GM20000 (cell line): ENCODE data around the gene TP63.
"Not testable (repeated sequence)": the region's sequence is repeated elsewhere in the genome, so short reads cannot be mapped to it uniquely, and the experiment has no call there.

ENCODE experiments used
- DNase-seq: peaks from one replicate; pipeline ENCODE4 v3.0.0; 2012; ENCODE audit warnings: low spot score
- TF ChIP-seq, protein P1 (sequence below): IDR thresholded peaks from 2 replicates; pipeline ENCODE4 v1.5.1; 2012; ENCODE audit warnings: mild to moderate bottlenecking, control low read depth; ENCODE audit errors: extremely low read depth, missing control alignments

The TP63 gene

DNA sequence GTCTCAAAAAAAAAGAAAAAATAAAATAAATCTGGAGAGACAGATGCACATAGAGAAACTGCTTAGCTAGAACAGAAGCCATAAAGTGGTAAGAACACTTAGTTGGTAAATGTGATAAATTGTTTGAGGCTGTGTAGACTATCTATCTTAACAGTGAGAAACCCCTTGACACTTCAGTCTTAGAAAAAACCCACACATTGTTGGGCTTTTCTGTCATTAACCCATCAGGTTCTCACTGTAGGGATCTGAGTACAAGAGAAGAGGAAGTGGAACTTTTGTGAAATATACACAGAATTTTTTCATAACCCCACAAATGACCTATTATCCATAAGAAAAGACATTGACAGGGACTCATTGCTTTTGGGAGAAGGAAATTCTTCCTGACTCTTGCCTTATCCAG is 24.4 kb downstream of the TP63 start:
- TF ChIP-seq, protein P1, sequence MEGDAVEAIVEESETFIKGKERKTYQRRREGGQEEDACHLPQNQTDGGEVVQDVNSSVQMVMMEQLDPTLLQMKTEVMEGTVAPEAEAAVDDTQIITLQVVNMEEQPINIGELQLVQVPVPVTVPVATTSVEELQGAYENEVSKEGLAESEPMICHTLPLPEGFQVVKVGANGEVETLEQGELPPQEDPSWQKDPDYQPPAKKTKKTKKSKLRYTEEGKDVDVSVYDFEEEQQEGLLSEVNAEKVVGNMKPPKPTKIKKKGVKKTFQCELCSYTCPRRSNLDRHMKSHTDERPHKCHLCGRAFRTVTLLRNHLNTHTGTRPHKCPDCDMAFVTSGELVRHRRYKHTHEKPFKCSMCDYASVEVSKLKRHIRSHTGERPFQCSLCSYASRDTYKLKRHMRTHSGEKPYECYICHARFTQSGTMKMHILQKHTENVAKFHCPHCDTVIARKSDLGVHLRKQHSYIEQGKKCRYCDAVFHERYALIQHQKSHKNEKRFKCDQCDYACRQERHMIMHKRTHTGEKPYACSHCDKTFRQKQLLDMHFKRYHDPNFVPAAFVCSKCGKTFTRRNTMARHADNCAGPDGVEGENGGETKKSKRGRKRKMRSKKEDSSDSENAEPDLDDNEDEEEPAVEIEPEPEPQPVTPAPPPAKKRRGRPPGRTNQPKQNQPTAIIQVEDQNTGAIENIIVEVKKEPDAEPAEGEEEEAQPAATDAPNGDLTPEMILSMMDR = no peak
- DNase-seq = peak; percentile 9

DNA sequence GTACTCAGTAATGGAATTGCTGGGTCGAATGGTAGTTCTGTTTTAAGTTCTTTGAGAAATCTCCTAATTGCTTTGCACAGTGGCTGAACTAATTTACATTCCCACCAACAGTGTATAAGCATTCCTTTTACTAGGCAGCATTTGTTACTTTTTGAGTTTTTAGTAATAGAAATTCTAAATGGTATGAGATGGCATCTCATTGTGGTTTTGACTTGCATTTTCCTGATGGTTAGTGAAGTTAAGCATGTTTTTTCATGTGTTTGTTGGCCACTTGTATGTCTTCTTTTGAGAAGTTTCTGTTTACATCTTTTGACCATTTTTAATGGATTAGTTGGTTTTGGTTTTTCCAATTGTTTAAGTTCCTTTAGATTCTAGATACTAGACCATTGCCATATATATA is 28.4 kb downstream of the TP63 start:
- TF ChIP-seq, protein P1 = no peak
- no peak for DNase-seq

DNA sequence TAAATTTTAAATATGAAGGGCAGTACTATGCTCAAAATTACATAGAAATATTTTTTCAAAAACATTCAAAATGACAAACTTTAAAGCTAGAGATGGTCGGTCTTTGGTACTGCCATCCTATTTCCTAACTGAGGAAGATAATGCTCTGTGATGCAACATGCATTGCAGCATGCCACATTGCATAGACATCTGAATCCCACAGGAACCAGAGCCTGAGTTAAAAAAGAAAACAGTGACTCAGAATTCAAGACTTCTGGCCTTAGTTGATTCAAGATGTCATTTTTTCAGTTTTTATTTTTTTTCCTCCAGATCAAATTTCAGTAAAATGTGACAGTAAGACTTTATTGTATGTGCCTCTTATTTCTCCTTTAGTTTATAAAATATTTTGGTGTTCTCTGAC is 33.1 kb downstream of the TP63 start:
- TF ChIP-seq, protein P1 = no peak
- no peak for DNase-seq

DNA sequence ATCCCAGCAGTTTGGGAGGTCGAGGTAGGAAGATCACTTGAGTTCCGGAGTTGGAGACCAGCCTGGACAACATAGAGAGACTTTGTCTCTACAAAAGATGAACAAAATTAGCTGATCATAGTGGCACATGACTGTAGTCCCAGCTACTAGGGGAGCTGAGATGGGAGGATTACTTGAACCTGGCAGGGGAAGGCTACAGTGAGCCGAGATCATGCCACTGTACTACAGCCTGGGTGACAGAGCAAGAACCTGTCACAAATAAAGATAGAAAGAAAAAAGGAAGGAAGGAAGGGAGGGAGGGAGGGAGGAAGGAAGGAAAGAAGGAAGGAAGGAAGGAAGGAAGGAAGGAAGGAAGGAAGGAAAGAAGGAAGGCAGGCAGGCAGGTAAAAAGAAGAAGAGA is 41.2 kb downstream of the TP63 start:
- DNase-seq = not testable (repeated sequence)

DNA sequence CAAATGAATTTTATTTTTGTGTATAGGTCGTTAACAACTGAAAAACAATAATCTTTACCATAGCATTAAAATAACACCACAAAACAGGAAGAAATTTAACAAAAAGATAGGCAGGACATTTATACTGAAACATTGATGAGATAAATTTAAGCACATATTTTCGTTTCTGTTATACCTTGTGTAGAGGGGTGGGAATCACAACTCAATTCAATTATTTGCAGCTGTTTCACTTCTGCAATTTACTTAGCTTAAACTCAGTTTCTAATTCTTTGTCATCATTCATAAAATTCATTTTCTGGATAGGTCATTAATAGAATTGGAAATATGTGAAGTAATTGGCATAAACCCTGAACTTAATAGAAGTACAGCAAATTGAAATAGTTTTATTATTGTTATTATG is 42.3 kb downstream of the TP63 start:
- peak; percentile 41 for DNase-seq
- TF ChIP-seq, protein P1 = no peak

DNA sequence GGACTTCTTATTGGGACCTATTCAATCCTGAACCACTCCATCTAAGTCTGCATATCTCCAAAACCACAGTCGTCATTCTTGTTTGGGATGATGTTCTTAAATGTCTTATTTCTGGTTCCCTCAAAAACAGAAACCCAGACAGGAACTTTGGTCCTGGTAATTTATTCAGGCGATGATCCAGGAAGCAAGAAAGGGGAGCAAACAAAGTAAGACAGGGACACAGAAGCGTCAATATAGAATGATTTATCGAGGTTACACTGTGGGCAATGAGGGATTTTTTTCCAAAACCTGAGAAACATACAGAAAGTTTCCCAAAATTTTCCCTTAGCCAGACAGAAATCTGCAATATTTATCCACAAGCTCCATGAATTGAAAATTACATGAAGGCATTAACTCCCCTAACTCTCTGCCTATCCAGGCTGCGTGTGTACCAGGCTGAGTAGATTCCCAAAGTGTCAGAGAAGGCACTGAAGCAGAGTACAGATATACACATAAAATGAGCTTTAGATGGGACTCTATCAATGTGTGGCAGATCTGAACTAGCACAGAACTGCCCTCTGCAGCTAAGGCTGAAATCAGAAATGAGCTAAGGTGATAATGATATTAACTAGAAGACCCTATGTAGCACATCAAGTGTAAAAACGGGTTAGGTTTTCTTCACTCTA is 43.2 kb downstream of the TP63 start:
- no peak for DNase-seq

DNA sequence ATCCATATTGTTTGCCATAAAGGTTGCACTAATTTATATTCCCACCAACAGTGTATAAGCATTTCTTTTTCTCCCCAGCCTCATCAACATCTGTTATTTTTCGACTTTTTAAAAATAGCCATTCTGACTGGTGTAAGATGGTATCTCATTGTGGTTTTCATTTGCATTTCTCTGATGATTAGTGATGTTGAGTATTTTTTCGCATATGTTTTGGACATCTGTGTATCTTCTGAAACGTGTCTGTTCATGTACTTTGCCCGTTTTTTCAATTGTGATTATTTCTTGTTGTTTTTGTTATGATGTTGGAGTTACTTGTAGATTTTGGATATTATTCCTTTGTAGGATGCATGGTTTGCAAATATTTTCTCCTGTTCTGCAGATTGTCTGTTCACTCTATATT is 46.5 kb downstream of the TP63 start:
- no peak for DNase-seq
- TF ChIP-seq, protein P1 = no peak

More for the DNA sequence above, 43.2 kb downstream of the TP63 start:
- TF ChIP-seq, protein P1 = no peak

DNA sequence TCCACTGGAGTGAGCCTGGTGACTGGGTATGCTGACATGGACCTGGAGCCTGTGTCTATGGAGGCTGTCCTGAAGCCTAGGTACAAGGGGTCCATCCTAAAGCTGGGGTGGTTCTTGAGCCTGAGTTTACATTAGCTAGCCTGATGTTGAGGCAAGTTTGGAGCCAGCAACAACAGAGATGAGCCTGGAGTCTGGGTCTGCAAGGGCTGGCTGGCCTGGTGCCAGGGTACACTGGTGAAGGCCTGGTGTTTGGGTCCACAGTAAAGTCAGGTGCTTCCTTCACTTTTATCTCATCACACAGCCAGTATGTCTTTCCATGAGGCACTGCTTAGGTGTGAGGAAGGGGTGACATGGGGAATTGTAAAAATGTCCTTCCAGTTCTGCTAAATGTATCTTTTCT is 49.5 kb downstream of the TP63 start:
- DNase-seq = no peak
- TF ChIP-seq, protein P1 = no peak
